Spinal cord (tissue), 10 donors: ENCODE measurements around the gene ZDHHC8. TPM values are rescaled to one million over a fixed set of nuclear protein-coding genes. Genes with fewer than 3 reads are reported as not detected.

Experiments used
- DNase-seq, 6 donors: peaks; one replicate each; pipeline versions ENCODE4 v3.0.0 to v3.0.0-alpha.2; 2013 to 2015; ENCODE audit warnings: low spot score in 6 of 6, low read depth in 4 of 6
- H3K27ac ChIP-seq: one replicate; pipeline ENCODE4 v1.5.1; 2013; ENCODE audit warnings: low read depth, low read length, control low read depth
- H3K27me3 ChIP-seq: one replicate; pipeline ENCODE4 v1.6.1; 2013; ENCODE audit warnings: low read length; ENCODE audit not compliant: control insufficient read depth, insufficient read depth
- H3K36me3 ChIP-seq: one replicate; pipeline ENCODE4 v1.6.1; 2013; ENCODE audit warnings: low read length; ENCODE audit not compliant: control insufficient read depth, insufficient read depth
- H3K4me1 ChIP-seq: one replicate; pipeline ENCODE4 v1.6.1; 2013; ENCODE audit warnings: low read length; ENCODE audit not compliant: control insufficient read depth, insufficient read depth
- H3K4me3 ChIP-seq: one replicate; pipeline ENCODE4 v1.5.1; 2013; ENCODE audit warnings: low read depth, low read length, control low read depth
- H3K9me3 ChIP-seq: one replicate; pipeline ENCODE4 v1.6.1; 2013; ENCODE audit warnings: low read length; ENCODE audit not compliant: control insufficient read depth, insufficient read depth
- WGBS: methylation state at CpG from one replicate; pipeline ENCODE4 v1.1.5; 2013; ENCODE audit warnings: missing lambda C conversion rate; ENCODE audit not compliant: insufficient coverage; 5-methylcytosine and 5-hydroxymethylcytosine counted together
- polyA plus RNA-seq, 2 donors: library from polyadenylated mRNA; unstranded; fragments of 120-200 nt; gene quantifications; one replicate each; pipeline ENCODE4 v1.2.1, GENCODE V29; 2013; ENCODE audit not compliant: insufficient read length in 2 of 2
- total RNA-seq, 2 donors: library from RNA; depleted of rRNA in 1 of 2; stranded (reverse); fragments of 120-200 nt in 1 of 2; fragments of >200 nt in 1 of 2; gene quantifications; one replicate each; pipeline versions ENCODE4 v1.2.3 to v1.2.4, GENCODE V29; 2013 to 2014
- donor health status: healthy.

The ZDHHC8 gene
- total and polyA plus RNA-seq, 4 donors = 9.5 to 64.4 (median 36.5) TPM

DNA sequence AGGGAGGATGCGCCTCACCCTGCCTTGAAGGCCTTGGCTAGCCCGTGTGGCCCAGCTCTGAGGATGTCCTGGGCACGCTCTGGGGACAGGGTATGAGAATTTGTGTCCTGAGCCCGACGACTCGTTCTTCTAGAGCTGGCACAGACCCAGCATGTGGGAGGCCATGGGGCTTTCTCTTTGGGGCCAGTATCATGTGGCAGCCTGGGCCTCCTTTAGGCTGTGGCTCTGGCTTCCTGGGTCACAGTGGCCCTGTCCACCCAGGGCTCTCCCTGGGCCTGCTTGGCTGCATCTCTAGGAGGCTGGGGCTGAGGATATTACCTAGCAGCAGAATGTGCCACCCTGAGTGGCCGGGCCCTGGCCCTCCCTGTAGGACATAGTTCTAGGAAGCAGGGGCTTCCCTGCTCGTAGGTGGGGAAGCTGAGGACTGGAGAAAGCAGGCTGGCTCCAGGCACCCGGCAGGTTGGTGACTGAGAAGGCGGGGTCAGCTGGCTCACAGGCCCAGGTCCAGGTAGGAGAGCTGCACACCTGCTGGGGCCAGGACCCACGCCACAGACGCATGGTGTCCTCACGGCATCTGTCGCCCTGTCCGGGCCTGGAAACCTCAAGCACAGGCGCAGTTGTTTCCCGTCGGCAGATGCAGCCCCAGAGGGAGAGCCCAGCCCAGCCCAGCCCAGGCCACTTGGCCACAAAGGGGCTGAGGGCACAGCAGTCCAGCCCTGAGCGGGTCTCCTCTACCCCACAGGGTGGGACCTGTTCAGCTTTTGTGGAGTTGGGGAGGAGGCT, 12.5 kb downstream of the ZDHHC8 start:
- Histone ChIP-seq H3K27ac (no peak overlapping the region), H3K36me3 (peaks cover 95% of the 10 kb centered on the region), H3K9me3 (no peaks in the 10 kb centered on the region), H3K27me3 (no peaks in the 10 kb centered on the region), H3K4me3 (no peak overlapping the region), H3K4me1 (no peaks in the 10 kb centered on the region)
- 89% methylated on average over 18 of the region's 19 CpGs for WGBS
- no peak for DNase-seq

DNA sequence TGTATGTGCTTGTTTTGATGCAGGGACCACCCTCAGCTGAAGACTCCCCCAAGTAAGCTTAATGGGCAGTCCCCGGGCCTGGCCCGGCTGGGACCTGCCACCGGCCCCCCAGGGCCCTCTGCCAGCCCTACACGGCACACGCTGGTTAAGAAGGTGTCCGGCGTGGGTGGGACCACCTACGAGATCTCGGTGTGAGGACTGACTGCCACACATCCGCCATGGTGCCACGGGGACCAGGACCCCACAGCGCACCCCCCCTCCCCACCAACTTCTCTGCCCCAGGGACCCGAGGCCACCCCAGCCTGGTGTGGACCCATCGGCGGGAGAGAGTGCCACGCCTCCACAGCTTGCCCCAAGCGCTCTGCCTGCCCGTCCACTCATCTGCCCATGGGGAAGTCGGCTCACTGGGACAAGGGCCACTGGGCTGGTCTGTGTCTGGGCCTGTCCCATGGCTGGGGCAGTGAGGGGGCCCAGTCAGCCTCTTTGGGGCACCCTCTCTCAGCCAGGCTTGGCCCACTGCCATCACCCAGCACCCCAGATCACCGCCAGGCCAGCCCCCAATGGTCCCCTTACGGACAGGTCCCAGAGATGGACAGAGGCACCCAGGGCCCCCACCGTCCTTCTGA, 13.7 kb downstream of the ZDHHC8 start:
- no peak for DNase-seq
- Histone ChIP-seq H3K4me1 (no peaks in the 10 kb centered on the region), H3K27ac (no peak overlapping the region), H3K27me3 (no peaks in the 10 kb centered on the region), H3K9me3 (no peaks in the 10 kb centered on the region), H3K4me3 (no peak overlapping the region), H3K36me3 (peaks cover 87% of the 10 kb centered on the region)
- WGBS = 89% methylated on average over 22 of the region's 22 CpGs

DNA sequence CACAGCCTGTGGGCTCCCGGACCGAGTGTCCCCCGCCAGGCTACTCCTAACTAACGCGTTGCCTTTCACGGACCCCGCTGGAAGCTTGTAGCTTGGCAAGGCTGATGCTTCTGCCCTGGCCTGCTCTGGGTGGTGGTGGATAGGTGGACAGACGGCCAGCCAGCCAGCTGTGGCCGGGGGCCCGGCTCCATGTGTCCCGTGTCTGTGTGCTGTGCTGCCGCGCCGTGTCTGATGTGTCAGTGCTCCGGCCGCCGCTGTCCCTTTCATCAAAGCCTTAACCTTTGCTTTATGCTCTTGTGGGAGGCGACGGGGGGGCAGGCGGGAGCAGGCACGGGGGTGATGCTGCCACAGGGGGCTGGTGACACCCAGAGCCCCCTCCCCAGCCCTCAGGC, 14.2 kb downstream of the ZDHHC8 start:
- Histone ChIP-seq H3K4me3 (no peak overlapping the region), H3K9me3 (no peaks in the 10 kb centered on the region), H3K36me3 (peaks cover 82% of the 10 kb centered on the region), H3K27me3 (no peaks in the 10 kb centered on the region), H3K4me1 (no peaks in the 10 kb centered on the region), H3K27ac (no peak overlapping the region)
- WGBS = 63% methylated on average over 11 of the region's 21 CpGs
- no peak for DNase-seq

DNA sequence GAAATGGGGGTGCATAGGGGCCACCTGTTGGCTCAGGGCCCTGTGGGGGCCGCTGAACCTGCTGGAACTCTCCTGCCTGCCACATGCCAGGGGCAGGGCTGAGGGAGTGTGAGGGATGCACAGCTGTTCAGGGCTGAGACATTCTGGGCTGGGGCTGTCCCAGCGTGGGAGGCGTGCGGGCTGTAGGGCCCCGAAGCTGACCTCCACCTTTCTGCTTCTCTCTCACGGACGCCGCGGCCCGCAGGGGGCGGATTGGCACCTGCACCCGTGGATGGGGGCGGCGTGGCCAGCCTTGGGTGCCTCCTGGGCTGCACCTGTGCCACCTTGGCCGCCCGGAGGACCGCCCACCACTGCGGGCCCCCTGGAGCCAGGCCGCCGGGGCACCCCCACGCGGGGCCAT, 15.2 kb downstream of the ZDHHC8 start:
- H3K27ac ChIP-seq = no peak overlapping the region
- H3K9me3 ChIP-seq = no peaks in the 10 kb centered on the region
- no peaks in the 10 kb centered on the region for H3K27me3 ChIP-seq
- H3K4me1 ChIP-seq = no peaks in the 10 kb centered on the region
- H3K36me3 ChIP-seq = peaks cover 73% of the 10 kb centered on the region
- WGBS = 86% methylated on average over 22 of the region's 22 CpGs
- no peak for DNase-seq
- H3K4me3 ChIP-seq = no peak overlapping the region

DNA sequence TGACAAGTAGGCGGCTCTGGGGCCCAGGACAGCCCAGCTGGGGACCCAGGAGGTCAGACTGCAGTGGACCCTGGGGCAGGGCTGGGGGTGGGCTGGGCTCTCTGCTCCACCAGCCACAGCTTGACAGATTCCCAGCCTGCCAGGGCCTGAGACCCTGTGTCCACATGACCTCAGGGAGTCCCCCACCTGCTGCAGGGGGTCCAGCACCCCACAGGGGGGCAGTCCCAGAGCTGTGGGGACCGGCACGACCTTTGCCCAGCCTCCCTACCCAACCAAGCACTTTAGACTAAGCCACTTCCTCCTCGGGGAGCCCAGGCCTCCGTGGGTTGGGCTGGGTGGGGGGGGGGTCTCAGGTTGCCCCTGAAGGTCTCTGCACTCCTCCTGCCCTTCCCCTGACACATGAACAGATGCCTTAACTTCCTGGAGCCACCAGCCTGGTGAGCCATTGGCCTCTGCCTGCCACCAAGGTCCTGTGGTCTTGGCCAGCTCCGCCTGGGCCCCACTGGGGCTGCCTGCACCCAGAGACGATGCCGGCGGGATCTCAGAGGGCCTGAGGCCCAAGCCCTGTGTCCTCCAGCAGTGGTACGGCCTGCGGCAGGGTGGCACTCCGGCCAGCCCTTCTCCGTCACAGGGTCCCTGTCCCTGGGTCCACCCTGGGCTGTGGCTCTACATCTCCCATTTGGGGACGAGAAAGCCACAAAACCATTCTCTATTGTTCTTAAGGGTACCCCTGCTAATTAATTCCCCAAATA, 15.8 kb downstream of the ZDHHC8 start:
- Histone ChIP-seq H3K27ac (no peak overlapping the region), H3K27me3 (no peaks in the 10 kb centered on the region), H3K9me3 (no peaks in the 10 kb centered on the region), H3K4me1 (no peaks in the 10 kb centered on the region), H3K4me3 (no peak overlapping the region), H3K36me3 (peaks cover 70% of the 10 kb centered on the region)
- no peak for DNase-seq
- 85% methylated on average over 9 of the region's 14 CpGs for WGBS

DNA sequence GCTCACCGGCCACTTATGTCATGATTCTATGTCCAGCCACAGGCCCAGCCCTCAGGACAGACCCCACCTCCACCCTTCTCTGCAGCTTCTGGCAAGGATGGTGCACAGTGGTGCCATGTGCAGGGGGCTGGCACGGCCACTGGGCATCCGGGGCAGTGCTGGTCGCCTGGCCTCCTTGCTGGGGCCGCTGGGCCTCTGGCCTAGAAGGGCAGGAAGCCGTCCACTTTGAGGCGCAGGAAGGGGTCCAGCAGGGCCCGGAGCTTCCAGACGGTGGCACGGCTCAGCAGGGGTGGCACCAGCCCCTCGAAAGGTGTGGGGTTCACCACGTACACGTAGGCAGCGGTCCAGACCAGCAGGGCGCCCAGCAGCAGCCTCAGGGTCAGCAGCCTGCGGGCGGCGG, 16.8 kb downstream of the ZDHHC8 start:
- no peak overlapping the region for H3K27ac ChIP-seq
- peaks cover 64% of the 10 kb centered on the region for H3K36me3 ChIP-seq
- 80% methylated on average over 18 of the region's 18 CpGs for WGBS
- no peaks in the 10 kb centered on the region for H3K9me3 ChIP-seq
- H3K4me1 ChIP-seq = no peaks in the 10 kb centered on the region
- H3K27me3 ChIP-seq = no peaks in the 10 kb centered on the region
- DNase-seq = no peak
- H3K4me3 ChIP-seq = no peak overlapping the region

DNA sequence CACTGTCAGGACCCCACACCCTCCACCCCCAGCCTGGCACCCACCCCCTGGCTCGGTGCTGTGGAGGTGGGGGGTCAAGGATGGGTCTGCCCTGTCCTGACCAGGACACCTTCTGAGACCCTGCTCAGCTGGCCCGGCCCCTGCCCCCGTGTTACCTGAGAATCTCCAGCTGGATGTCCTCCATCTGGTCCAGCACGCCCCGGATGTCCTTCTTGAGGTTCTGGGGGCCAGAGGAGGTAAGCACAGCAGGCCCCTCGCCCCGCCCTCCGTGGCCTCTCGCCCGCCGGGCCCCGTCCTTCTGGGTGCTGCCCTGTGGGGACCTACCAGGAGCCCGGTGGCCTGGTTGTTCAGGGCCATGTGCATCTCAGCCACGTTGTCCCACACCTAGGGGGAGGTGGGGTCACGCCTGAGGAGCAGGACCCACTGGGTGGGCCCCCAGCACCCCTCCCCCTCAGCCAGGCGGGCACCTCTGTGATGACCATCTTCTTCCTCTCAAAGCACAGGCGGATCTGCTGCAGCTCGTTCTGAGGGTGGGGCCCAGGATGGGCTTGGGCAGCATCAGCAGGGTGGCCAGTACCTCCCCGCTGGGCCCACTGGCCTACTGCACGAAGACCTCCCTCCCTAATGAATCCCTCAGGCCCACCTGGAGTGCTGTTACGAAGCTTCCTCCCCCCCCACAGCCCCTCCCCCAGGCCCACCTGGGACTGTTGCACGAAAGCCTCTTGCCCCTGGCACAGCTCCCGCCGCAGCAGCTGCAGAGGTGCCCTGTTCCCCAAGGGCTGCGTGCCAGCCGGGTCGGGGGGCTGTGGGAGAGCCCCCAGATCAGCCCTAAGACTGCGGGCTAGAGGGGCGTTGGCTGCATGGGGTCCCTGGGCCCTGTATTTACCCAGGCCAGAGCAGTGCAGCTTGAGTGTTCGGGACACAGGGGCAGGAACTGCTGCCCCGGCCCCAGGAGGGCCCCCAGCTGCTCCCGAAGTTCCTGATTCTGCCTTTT, 17.9 kb downstream of the ZDHHC8 start:
- peaks cover 7% of the 10 kb centered on the region for H3K4me1 ChIP-seq
- DNase-seq = no peak
- H3K4me3 ChIP-seq = no peak overlapping the region
- no peak overlapping the region for H3K27ac ChIP-seq
- WGBS = 74% methylated on average over 27 of the region's 32 CpGs
- H3K36me3 ChIP-seq = peaks cover 53% of the 10 kb centered on the region
- no peaks in the 10 kb centered on the region for H3K27me3 ChIP-seq
- H3K9me3 ChIP-seq = no peaks in the 10 kb centered on the region

DNA sequence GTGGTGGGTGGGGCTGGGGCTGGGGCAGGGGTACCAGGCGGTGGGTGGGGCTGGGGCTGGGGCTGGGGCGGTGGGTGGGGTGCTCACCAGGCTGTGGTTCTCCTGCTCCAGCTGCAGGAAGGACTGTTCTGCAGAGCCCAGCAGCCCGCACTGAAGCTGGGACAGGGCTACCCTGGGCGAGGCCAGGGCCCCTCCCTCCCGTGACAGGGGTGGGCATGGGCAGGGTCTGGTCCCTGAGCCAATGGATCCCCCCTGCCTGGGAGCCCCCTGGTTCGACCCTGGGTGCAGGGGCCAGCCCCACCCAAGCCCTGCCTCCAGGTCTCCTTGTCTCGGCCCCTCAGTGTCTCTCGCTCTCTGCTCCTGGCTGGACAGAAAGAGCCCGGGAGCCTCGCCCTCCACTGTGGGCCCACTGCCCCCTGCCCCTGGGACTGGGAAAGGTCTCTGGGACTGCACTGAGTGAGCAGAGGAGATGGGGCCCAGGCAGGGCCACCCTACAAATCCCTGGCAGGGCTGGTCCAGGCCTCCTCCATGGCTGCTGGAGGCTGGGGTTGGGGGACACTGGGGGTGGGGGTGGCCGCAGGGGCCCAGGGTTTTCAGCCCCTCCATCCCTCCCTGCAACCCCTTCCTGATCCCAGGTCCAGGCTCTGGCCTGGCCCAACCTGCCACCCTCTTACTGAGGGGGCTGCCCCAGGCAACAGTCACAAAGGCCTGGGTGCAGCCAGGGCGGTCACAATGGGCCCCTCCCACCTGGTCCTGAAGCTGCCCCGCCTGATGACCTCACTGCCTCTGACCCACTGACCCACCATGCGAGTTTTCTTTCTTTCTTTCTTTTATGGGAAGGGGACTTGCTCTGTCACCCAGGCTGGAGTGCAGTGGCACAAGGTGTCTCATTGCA, 19.0 kb downstream of the ZDHHC8 start, which contains the start of gene CCDC188:
Gene CCDC188, minus strand, starts transcription at position 675 of the 895 bp plus-strand sequence. Its CDS starts 69 bp downstream, at position 606.
- no peak for DNase-seq
- peaks cover 42% of the 10 kb centered on the region for H3K36me3 ChIP-seq
- WGBS = 69% methylated on average over 11 of the region's 14 CpGs
- no peaks in the 10 kb centered on the region for H3K9me3 ChIP-seq
- no peak within 1 kb of the TSS for H3K27ac ChIP-seq
- H3K27me3 ChIP-seq = no peaks in the 10 kb centered on the region
- peaks cover 17% of the 10 kb centered on the region for H3K4me1 ChIP-seq
- H3K4me3 ChIP-seq = no peak within 1 kb of the TSS
